Esophagus squamous epithelium (tissue), 5 donors: Measurements from ENCODE around the gene C1orf216. TPM values are rescaled to one million over a fixed set of nuclear protein-coding genes. Genes with fewer than 3 reads are reported as not detected.

ENCODE experiments used
- DNase-seq: peaks from one replicate; lab custom pipeline; 2025; lab: John Stamatoyannopoulos, UW
- H3K27ac ChIP-seq, 4 donors: fragments of 200-600 bp; sonication (generic); one replicate each; pipeline ENCODE4 v1.5.1; 2016 to 2019; ENCODE audit warnings: mild to moderate bottlenecking in 1 of 4
- H3K27me3 ChIP-seq, 4 donors: fragments of 200-600 bp; sonication (generic); 1 replicate in 3 of 4; 2 replicates in 1 of 4; pipeline versions ENCODE4 v1.5.1 to v1.6.0; 2017 to 2021; ENCODE audit warnings: antibody characterized with exemption in 1 of 4
- H3K36me3 ChIP-seq, 3 donors: fragments of 200-600 bp; sonication (generic); one replicate each; pipeline ENCODE4 v1.5.1; 2016 to 2019
- H3K4me1 ChIP-seq, 3 donors: fragments of 200-600 bp; sonication (generic); one replicate each; pipeline ENCODE4 v1.5.1; 2017 to 2019
- H3K4me3 ChIP-seq, 4 donors: fragments of 200-600 bp; sonication (generic); 1 replicate in 3 of 4; 2 replicates in 1 of 4; pipeline ENCODE4 v1.5.1; 2016 to 2019; ENCODE audit warnings: mild to moderate bottlenecking in 2 of 4, moderate library complexity in 1 of 4
- H3K9me3 ChIP-seq, 3 donors: fragments of 200-600 bp; sonication (generic); one replicate each; pipeline ENCODE4 v1.5.1; 2016 to 2019
- CTCF ChIP-seq, 6 experiments: fragments of 450-650 bp in 4 of 6; fragments of 200-600 bp in 2 of 6; sonication (generic) in 2 of 6; IDR thresholded peaks; one replicate each; pipeline ENCODE4 v1.5.1; 2016 to 2019; ENCODE audit warnings: antibody characterized with exemption in 6 of 6, mild to moderate bottlenecking in 4 of 6, moderate library complexity in 4 of 6
- POLR2A ChIP-seq, 4 donors: fragments of 450-650 bp; IDR thresholded peaks; one replicate each; pipeline ENCODE4 v1.6.1; 2017; ENCODE audit warnings: antibody characterized with exemption in 4 of 4, mild to moderate bottlenecking in 4 of 4, moderate library complexity in 3 of 4
- WGBS, 2 donors: methylation state at CpG; one replicate each; pipeline ENCODE4 v1.1.5; 2018; 5-methylcytosine and 5-hydroxymethylcytosine counted together
- intact Hi-C: fragments of 100-400 bp; cut with DNase I; formaldehyde crosslinking; loops from one replicate; pipeline ENCODE4 v1.15.0; 2022
- total RNA-seq, 4 donors: library from RNA; depleted of rRNA; stranded (reverse); fragments of >200 nt; gene quantifications; one replicate each; pipeline ENCODE4 v1.1.0, GENCODE V29; 2016
- donor health status: DM: yes; HTN: yes; CAD: no.

The C1orf216 gene
- total RNA-seq, 4 donors from 2014 or later, result 0.53 to 4.8 (median 3.8) TPM

DNA sequence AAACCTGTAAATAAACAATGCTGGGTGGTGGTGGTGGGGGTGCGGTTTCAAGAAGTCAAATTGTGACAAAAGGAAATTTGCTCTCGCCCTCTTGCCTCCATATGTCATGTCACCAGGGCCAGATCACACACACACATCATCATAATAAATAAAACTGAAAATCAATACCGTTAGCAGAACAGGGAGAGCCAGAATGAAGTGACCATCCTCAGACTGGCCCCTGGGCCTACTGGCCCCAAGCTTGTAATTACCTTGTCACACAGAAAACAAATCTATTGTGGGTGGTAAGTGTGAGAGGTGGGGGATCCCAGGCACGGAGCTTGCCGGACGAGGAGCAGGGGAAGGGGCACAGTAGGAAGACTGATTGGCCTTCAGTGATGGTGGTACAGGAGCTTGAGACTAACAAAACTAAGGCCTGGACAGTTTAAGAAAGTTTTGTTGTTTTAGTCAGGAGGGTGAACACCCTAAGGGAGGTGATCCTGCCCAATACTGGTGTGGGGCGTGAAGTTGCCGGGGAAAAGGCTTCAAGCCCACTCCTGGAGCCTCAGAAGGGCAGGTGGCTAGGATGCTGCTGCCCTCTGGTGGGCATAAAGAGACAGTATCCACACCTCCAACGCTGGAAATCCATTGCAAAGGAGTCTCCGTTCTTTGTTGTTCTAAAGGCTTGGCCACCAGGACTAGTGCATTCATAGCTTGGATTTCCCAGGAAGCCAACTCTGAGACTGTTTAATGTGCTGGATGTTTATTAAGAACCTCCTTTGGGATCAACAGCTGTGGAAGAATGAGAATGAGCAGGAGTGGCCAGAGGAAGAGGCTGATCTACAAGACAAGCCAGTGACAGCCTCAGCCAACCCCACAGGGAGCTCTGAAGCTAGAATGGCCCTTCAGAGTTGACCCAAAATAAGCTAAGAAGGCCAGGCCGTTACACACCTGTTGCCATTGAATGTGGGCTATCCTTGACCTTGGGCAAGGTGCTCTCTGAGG, 8.1 kb upstream of the C1orf216 start:
- Histone ChIP-seq H3K27me3 (peaks cover 0 to 83% (median 0%) of the 10 kb centered on the region in 4 donors), H3K27ac (no peak overlapping the region), H3K36me3 (no peaks in the 10 kb centered on the region), H3K9me3 (no peaks in the 10 kb centered on the region), H3K4me1 (peaks cover 0 to 11% (median 0%) of the 10 kb centered on the region in 3 donors), H3K4me3 (no peak overlapping the region)
- no peak for DNase-seq
- 40 to 59% methylated on average over 10 to 11 of the region's 11 CpGs for WGBS, 2 donors
- intact Hi-C loops, result no loop called here
- TF ChIP-seq CTCF (IDR thresholded peaks at IDR 0.05), result peak; percentile 64 to 85 (median 77)
- TF ChIP-seq POLR2A (IDR thresholded peaks at IDR 0.05), result no peak

DNA sequence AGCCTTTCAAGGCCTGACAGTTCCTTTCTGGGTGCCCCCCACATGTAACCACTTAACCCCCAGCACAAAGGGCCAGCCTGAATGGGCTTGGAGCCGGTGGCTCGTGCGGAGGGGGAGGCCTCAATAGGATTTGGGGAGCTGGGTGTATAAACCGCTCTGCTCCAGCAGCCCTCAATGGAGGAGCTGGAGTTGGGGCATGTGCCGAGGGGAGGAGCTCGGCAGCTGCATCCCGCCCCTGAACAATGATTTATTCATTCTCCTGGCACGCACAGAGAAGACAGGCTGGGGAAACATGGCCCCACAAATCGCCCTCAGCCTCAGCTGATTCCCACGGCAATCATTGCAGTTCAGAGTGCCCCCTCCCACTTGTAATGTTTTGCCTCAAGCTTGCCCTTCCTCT, 6.9 kb upstream of the C1orf216 start:
- no peak for DNase-seq
- intact Hi-C loops, result no loop called here
- peaks cover 0 to 84% (median 0%) of the 10 kb centered on the region in 4 donors for H3K27me3 ChIP-seq
- no peaks in the 10 kb centered on the region for H3K36me3 ChIP-seq
- 46 to 55% methylated on average over 5 to 7 of the region's 10 CpGs for whole genome bisulfite sequencing, 2 donors
- H3K4me3 ChIP-seq, result no peak overlapping the region
- TF ChIP-seq POLR2A (IDR thresholded peaks at IDR 0.05), result no peak
- TF ChIP-seq CTCF (IDR thresholded peaks at IDR 0.05), result no peak
- H3K9me3 ChIP-seq, result no peaks in the 10 kb centered on the region
- H3K4me1 ChIP-seq, result peaks cover 0 to 11% (median 0%) of the 10 kb centered on the region in 3 donors
- H3K27ac ChIP-seq, result no peak overlapping the region

- WGBS, 2 donors, result 12 to 20% methylated on average over 7 to 9 of the region's 10 CpGs
- TF ChIP-seq CTCF (IDR thresholded peaks at IDR 0.05) (no peak), POLR2A (IDR thresholded peaks at IDR 0.05) (peak in 1 of 4 donors; percentile 28)
- Histone ChIP-seq H3K4me3 (peak overlapping the region; percentile 54 to 97 (median 64)), H3K27ac (peak overlapping the region; percentile 55 to 89 (median 82)), H3K9me3 (no peaks in the 10 kb centered on the region), H3K4me1 (peaks cover 4 to 50% (median 13%) of the 10 kb centered on the region in 3 donors), H3K27me3 (peaks cover 0 to 75% (median 0%) of the 10 kb centered on the region in 4 donors), H3K36me3 (peaks cover 0 to 13% (median 0%) of the 10 kb centered on the region in 3 donors)
- intact Hi-C loops, result loop anchor here (5.0 kb wide), 1 partner anchor 141 kb away; no protein-coding TSS in a partner anchor
- no peak for DNase-seq
Observed at GRCh38 chr1:35717911-35718476, 690 bp downstream of the C1orf216 start.

DNA sequence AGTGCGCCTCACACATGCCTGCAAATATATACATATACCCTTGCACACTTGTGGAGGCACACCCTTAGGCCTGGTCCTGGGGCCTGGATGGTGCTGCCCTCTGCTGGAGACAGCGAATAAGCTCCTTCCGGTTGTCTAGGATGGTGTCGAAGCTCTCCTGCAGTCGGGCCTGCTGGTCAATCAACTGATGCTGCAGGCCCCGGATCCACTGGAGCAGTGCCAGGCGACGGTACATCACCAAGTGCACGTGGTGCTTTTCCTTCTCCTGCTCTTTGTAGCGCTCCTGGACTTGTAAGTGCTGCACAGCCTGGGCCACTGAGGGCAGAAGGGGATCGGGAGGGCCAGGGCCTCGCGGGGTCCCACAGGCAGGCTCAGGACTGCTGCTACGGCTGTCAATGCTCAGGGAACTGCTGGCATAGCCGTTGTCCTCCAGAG, 3.1 kb downstream of the C1orf216 start:
- Histone ChIP-seq H3K36me3 (peaks cover 0 to 13% (median 0%) of the 10 kb centered on the region in 3 donors), H3K9me3 (no peaks in the 10 kb centered on the region), H3K27ac (no peak overlapping the region), H3K4me1 (peaks cover 4 to 50% (median 13%) of the 10 kb centered on the region in 3 donors), H3K27me3 (peaks cover 0 to 64% (median 0%) of the 10 kb centered on the region in 4 donors), H3K4me3 (no peak overlapping the region)
- TF ChIP-seq POLR2A (IDR thresholded peaks at IDR 0.05) (no peak), CTCF (IDR thresholded peaks at IDR 0.05) (peak; percentile 48 to 80 (median 70))
- DNase-seq, result no peak
- WGBS, 2 donors, result 10 to 48% methylated on average over 8 to 9 of the region's 15 CpGs
- intact Hi-C loops, result loop anchor here (5.0 kb wide), 1 partner anchor 138 kb away; no protein-coding TSS in a partner anchor
